Measurements from ENCODE around the gene MTCL3.
A peak's percentile ranks its signal among the peaks of the same experiment; 100 is the strongest.

Gene MTCL3

GRCh38 chr6:127482325-127482724 is 36.8 kb downstream of the MTCL3 start:
- no peaks in the 10 kb centered on the region for H3K9me3 ChIP-seq
- DNase-seq (no peak), ATAC-seq (replicated peaks in 1 of 4) (no peak)
- ChIA-PET CTCF (interaction anchor here in 1 of 2 donors (0.6 kb wide), 1 partner anchor 923 kb away, joined by 3 read pairs; no protein-coding TSS in a partner anchor), POLR2A (no interaction called here)
- H3K36me3 ChIP-seq (ENCODE audit: control insufficient read depth in 2 of 2, extremely low read depth in 1 of 2, insufficient read depth in 1 of 2, low read length in 1 of 2): no peaks in the 10 kb centered on the region
- H3K4me1 Mint-ChIP-seq: peaks cover 20 to 27% (median 24%) of the 10 kb centered on the region in 3 donors
- H3K9me3 Mint-ChIP-seq: no peaks in the 10 kb centered on the region
- H3K27ac Mint-ChIP-seq: no peak overlapping the region
- H3K27me3 ChIP-seq (replicated peaks in 1 of 2; ENCODE audit: control insufficient read depth in 2 of 2, extremely low read depth in 1 of 2, insufficient read depth in 2 of 2, low read length in 1 of 2): no peaks in the 10 kb centered on the region
- no peak overlapping the region for H3K27ac ChIP-seq (ENCODE audit: low read length)
- peaks cover 0 to 7% of the 10 kb centered on the region in 2 experiments for H3K4me1 ChIP-seq (ENCODE audit: control insufficient read depth in 1 of 2, extremely low read depth in 1 of 2, insufficient read depth in 2 of 2, low read length in 2 of 2)
- H3K27me3 Mint-ChIP-seq: peaks cover 0 to 4% of the 10 kb centered on the region in 2 donors
- no CpG with 5 or more reads among the region's 2 CpGs for WGBS (ENCODE audit: insufficient coverage)
- H3K4me3 ChIP-seq (ENCODE audit: control insufficient read depth in 1 of 2, extremely low read depth in 1 of 2, low read length in 1 of 2): no peak overlapping the region
- H3K36me3 Mint-ChIP-seq: peaks cover 33% of the 10 kb centered on the region
- H3K4me3 Mint-ChIP-seq: no peak overlapping the region

GRCh38 chr6:127481628-127482027 is 37.5 kb downstream of the MTCL3 start:
- H3K9me3 Mint-ChIP-seq: no peaks in the 10 kb centered on the region
- no peaks in the 10 kb centered on the region for H3K27me3 ChIP-seq (replicated peaks in 1 of 2; ENCODE audit: control insufficient read depth in 2 of 2, extremely low read depth in 1 of 2, insufficient read depth in 2 of 2, low read length in 1 of 2)
- ChIA-PET POLR2A (no interaction called here), CTCF (no interaction called here)
- H3K9me3 ChIP-seq: no peaks in the 10 kb centered on the region
- H3K4me1 Mint-ChIP-seq: peaks cover 20 to 27% (median 24%) of the 10 kb centered on the region in 3 donors
- no peak overlapping the region for H3K4me3 Mint-ChIP-seq
- no peak overlapping the region for H3K27ac ChIP-seq (ENCODE audit: low read length)
- no peaks in the 10 kb centered on the region for H3K36me3 ChIP-seq (ENCODE audit: control insufficient read depth in 2 of 2, extremely low read depth in 1 of 2, insufficient read depth in 1 of 2, low read length in 1 of 2)
- ATAC-seq (replicated peaks in 1 of 4) (no peak), DNase-seq (no peak)
- H3K4me1 ChIP-seq (ENCODE audit: control insufficient read depth in 1 of 2, extremely low read depth in 1 of 2, insufficient read depth in 2 of 2, low read length in 2 of 2): peaks cover 0 to 7% of the 10 kb centered on the region in 2 experiments
- H3K36me3 Mint-ChIP-seq: peaks cover 33% of the 10 kb centered on the region
- no CpG with 5 or more reads among the region's 4 CpGs for WGBS (ENCODE audit: insufficient coverage)
- H3K4me3 ChIP-seq (ENCODE audit: control insufficient read depth in 1 of 2, extremely low read depth in 1 of 2, low read length in 1 of 2): no peak overlapping the region
- H3K27ac Mint-ChIP-seq: no peak overlapping the region
- peaks cover 0 to 4% of the 10 kb centered on the region in 2 donors for H3K27me3 Mint-ChIP-seq

- no peak for DNase-seq
- Histone ChIP-seq H3K4me1 (ENCODE audit: control insufficient read depth in 1 of 2, extremely low read depth in 1 of 2, insufficient read depth in 2 of 2, low read length in 2 of 2) (peaks cover 0 to 7% of the 10 kb centered on the region in 2 experiments), H3K36me3 (ENCODE audit: control insufficient read depth in 2 of 2, extremely low read depth in 1 of 2, insufficient read depth in 1 of 2, low read length in 1 of 2) (no peaks in the 10 kb centered on the region), H3K27ac (ENCODE audit: low read length) (no peak overlapping the region), H3K4me3 (ENCODE audit: control insufficient read depth in 1 of 2, extremely low read depth in 1 of 2, low read length in 1 of 2) (no peak overlapping the region), H3K27me3 (replicated peaks in 1 of 2; ENCODE audit: control insufficient read depth in 2 of 2, extremely low read depth in 1 of 2, insufficient read depth in 2 of 2, low read length in 1 of 2) (no peaks in the 10 kb centered on the region), H3K9me3 (no peaks in the 10 kb centered on the region)
- Mint-ChIP-seq H3K27ac (no peak overlapping the region), H3K9me3 (no peaks in the 10 kb centered on the region), H3K4me1 (peaks cover 20 to 27% (median 24%) of the 10 kb centered on the region in 3 donors), H3K36me3 (peaks cover 36% of the 10 kb centered on the region), H3K4me3 (no peak overlapping the region), H3K27me3 (peaks cover 0 to 4% of the 10 kb centered on the region in 2 donors)
- CTCF ChIA-PET: no interaction called here
- ATAC-seq (replicated peaks in 1 of 4): no peak
- POLR2A ChIA-PET: no interaction called here
- WGBS (ENCODE audit: insufficient coverage): 60% methylated on average over 1 of the region's 2 CpGs
Measured at GRCh38 chr6:127481111-127481510, 38.0 kb downstream of the MTCL3 start.

GRCh38 chr6:127477658-127478057 is 41.5 kb downstream of the MTCL3 start:
- CTCF ChIA-PET: interaction anchor here (0.5 to 0.6 kb wide), 2 partner anchors 11 to 51 kb away, joined by 8 read pairs; no protein-coding TSS in a partner anchor
- POLR2A ChIA-PET: no interaction called here
- no peaks in the 10 kb centered on the region for H3K9me3 ChIP-seq

GRCh38 chr6:127475823-127476176 is 43.3 kb downstream of the MTCL3 start:
- WGBS (ENCODE audit: insufficient coverage): 89% methylated on average over 34 of the region's 34 CpGs

More at GRCh38 chr6:127477658-127478057, 41.5 kb downstream of the MTCL3 start:
- peaks cover 50% of the 10 kb centered on the region for H3K36me3 Mint-ChIP-seq
- H3K27me3 Mint-ChIP-seq: peaks cover 0 to 4% of the 10 kb centered on the region in 2 donors
- Histone ChIP-seq H3K4me3 (ENCODE audit: control insufficient read depth in 1 of 2, extremely low read depth in 1 of 2, low read length in 1 of 2) (no peak overlapping the region), H3K4me1 (ENCODE audit: control insufficient read depth in 1 of 2, extremely low read depth in 1 of 2, insufficient read depth in 2 of 2, low read length in 2 of 2) (no peaks in the 10 kb centered on the region), H3K27ac (ENCODE audit: low read length) (no peak overlapping the region), H3K27me3 (replicated peaks in 1 of 2; ENCODE audit: control insufficient read depth in 2 of 2, extremely low read depth in 1 of 2, insufficient read depth in 2 of 2, low read length in 1 of 2) (peaks cover 0 to 5% of the 10 kb centered on the region in 2 experiments), H3K36me3 (ENCODE audit: control insufficient read depth in 2 of 2, extremely low read depth in 1 of 2, insufficient read depth in 1 of 2, low read length in 1 of 2) (no peaks in the 10 kb centered on the region)
- no peaks in the 10 kb centered on the region for H3K4me1 Mint-ChIP-seq
- H3K9me3 Mint-ChIP-seq: no peaks in the 10 kb centered on the region
- H3K27ac Mint-ChIP-seq: no peak overlapping the region
- no peak overlapping the region for H3K4me3 Mint-ChIP-seq
- DNase-seq (no peak), ATAC-seq (replicated peaks in 1 of 4) (no peak)
- WGBS (ENCODE audit: insufficient coverage): no CpG with 5 or more reads among the region's 1 CpG

GRCh38 chr6:127475135-127475822 is 43.9 kb downstream of the MTCL3 start:
- H3K4me3 ChIP-seq (ENCODE audit: control insufficient read depth in 1 of 2, extremely low read depth in 1 of 2, low read length in 1 of 2): no peak overlapping the region
- no peaks in the 10 kb centered on the region for H3K9me3 ChIP-seq
- 91% methylated on average over 87 of the region's 87 CpGs for WGBS (ENCODE audit: insufficient coverage)
- no peak overlapping the region for H3K27ac ChIP-seq (ENCODE audit: low read length)
- peaks cover 0 to 5% of the 10 kb centered on the region in 2 experiments for H3K27me3 ChIP-seq (replicated peaks in 1 of 2; ENCODE audit: control insufficient read depth in 2 of 2, extremely low read depth in 1 of 2, insufficient read depth in 2 of 2, low read length in 1 of 2)
- Mint-ChIP-seq H3K9me3 (no peaks in the 10 kb centered on the region), H3K36me3 (peaks cover 51% of the 10 kb centered on the region), H3K4me3 (no peak overlapping the region), H3K27ac (no peak overlapping the region), H3K27me3 (peaks cover 0 to 4% of the 10 kb centered on the region in 2 donors), H3K4me1 (no peaks in the 10 kb centered on the region)
- DNase-seq (peak in 1 of 35 experiments; percentile 1), ATAC-seq (replicated peaks in 1 of 4) (no peak)
- no peaks in the 10 kb centered on the region for H3K4me1 ChIP-seq (ENCODE audit: control insufficient read depth in 1 of 2, extremely low read depth in 1 of 2, insufficient read depth in 2 of 2, low read length in 2 of 2)
- POLR2A ChIA-PET: no interaction called here
- no peaks in the 10 kb centered on the region for H3K36me3 ChIP-seq (ENCODE audit: control insufficient read depth in 2 of 2, extremely low read depth in 1 of 2, insufficient read depth in 1 of 2, low read length in 1 of 2)
- CTCF ChIA-PET: no interaction called here

More at GRCh38 chr6:127475823-127476176, 43.3 kb downstream of the MTCL3 start:
- H3K4me3 ChIP-seq (ENCODE audit: control insufficient read depth in 1 of 2, extremely low read depth in 1 of 2, low read length in 1 of 2): no peak overlapping the region
- ATAC-seq (replicated peaks in 1 of 4): no peak
- no peak overlapping the region for H3K27ac ChIP-seq (ENCODE audit: low read length)
- no peak for DNase-seq
- ChIA-PET POLR2A (no interaction called here), CTCF (no interaction called here)
- Mint-ChIP-seq H3K36me3 (peaks cover 49% of the 10 kb centered on the region), H3K27me3 (peaks cover 0 to 4% of the 10 kb centered on the region in 2 donors), H3K9me3 (no peaks in the 10 kb centered on the region), H3K4me3 (no peak overlapping the region), H3K27ac (no peak overlapping the region), H3K4me1 (no peaks in the 10 kb centered on the region)
- no peaks in the 10 kb centered on the region for H3K36me3 ChIP-seq (ENCODE audit: control insufficient read depth in 2 of 2, extremely low read depth in 1 of 2, insufficient read depth in 1 of 2, low read length in 1 of 2)
- no peaks in the 10 kb centered on the region for H3K9me3 ChIP-seq
- no peaks in the 10 kb centered on the region for H3K4me1 ChIP-seq (ENCODE audit: control insufficient read depth in 1 of 2, extremely low read depth in 1 of 2, insufficient read depth in 2 of 2, low read length in 2 of 2)
- peaks cover 0 to 5% of the 10 kb centered on the region in 2 experiments for H3K27me3 ChIP-seq (replicated peaks in 1 of 2; ENCODE audit: control insufficient read depth in 2 of 2, extremely low read depth in 1 of 2, insufficient read depth in 2 of 2, low read length in 1 of 2)

Measured in T-cell (primary cell).